Type B pancreatic cell (in vitro differentiated cells): ENCODE measurements around the gene CUEDC1. TPM values are rescaled to one million over a fixed set of nuclear protein-coding genes. Genes with fewer than 3 reads are reported as not detected.
A peak's percentile ranks its signal among the peaks of the same experiment; 100 is the strongest.

Experiments used
- DNase-seq: peaks from one replicate; pipeline ENCODE4 v3.0.0; 2021; ENCODE audit warnings: mixed read lengths; ENCODE audit not compliant: unreplicated experiment; ENCODE audit errors: extremely low spot score
- H3K27ac Mint-ChIP-seq: 2 replicates; pipeline ENCODE4 v1.8.0; 2021; ENCODE audit warnings: mild to moderate bottlenecking, mixed read lengths
- H3K27me3 Mint-ChIP-seq: 2 replicates; pipeline ENCODE4 v1.8.0; 2021; ENCODE audit warnings: mixed read lengths
- H3K36me3 Mint-ChIP-seq: 2 replicates; pipeline ENCODE4 v1.8.0; 2021; ENCODE audit warnings: mixed read lengths
- H3K4me1 Mint-ChIP-seq: one replicate; pipeline ENCODE4 v1.8.0; 2021; ENCODE audit warnings: mixed read lengths; ENCODE audit not compliant: unreplicated experiment
- H3K4me3 Mint-ChIP-seq: 2 replicates; pipeline ENCODE4 v1.8.0; 2021; ENCODE audit warnings: mild to moderate bottlenecking, mixed read lengths
- H3K9me3 Mint-ChIP-seq: 2 replicates; pipeline ENCODE4 v1.8.0; 2021; ENCODE audit warnings: mixed read lengths
- CTCF ChIP-seq: fragments of 200-600 bp; sonication (generic); conservative IDR thresholded peaks from 2 replicates; pipeline ENCODE4 v1.5.0; 2021; ENCODE audit warnings: antibody characterized with exemption, mild to moderate bottlenecking
- total RNA-seq: library from RNA; stranded (reverse); gene quantifications from 2 replicates; pipeline ENCODE4 v1.2.1, GENCODE V29; 2021; ENCODE audit warnings: low replicate concordance

The CUEDC1 gene
- total RNA-seq, 1 donor from 2014 or later, result 31.3 TPM

- Mint-ChIP-seq H3K9me3 (no peaks in the 10 kb centered on the region), H3K27me3 (no peaks in the 10 kb centered on the region), H3K36me3 (peaks cover 15% of the 10 kb centered on the region), H3K4me1 (peaks cover 22% of the 10 kb centered on the region), H3K27ac (no peak overlapping the region), H3K4me3 (no peak overlapping the region)
- no peak for TF ChIP-seq CTCF
- DNase-seq, result no peak
Measured at GRCh38 chr17:57887161-57887560, 68.1 kb downstream of the CUEDC1 start.

GRCh38 chr17:57886020-57886419 lies 69.2 kb downstream of the CUEDC1 start:
- TF ChIP-seq CTCF, result no peak
- no peak overlapping the region for H3K27ac Mint-ChIP-seq
- H3K4me1 Mint-ChIP-seq, result peaks cover 23% of the 10 kb centered on the region
- H3K4me3 Mint-ChIP-seq, result no peak overlapping the region
- H3K27me3 Mint-ChIP-seq, result no peaks in the 10 kb centered on the region
- H3K9me3 Mint-ChIP-seq, result no peaks in the 10 kb centered on the region
- no peak for DNase-seq
- peaks cover 15% of the 10 kb centered on the region for H3K36me3 Mint-ChIP-seq

- Mint-ChIP-seq H3K27me3 (no peaks in the 10 kb centered on the region), H3K27ac (no peak overlapping the region), H3K4me3 (no peak overlapping the region), H3K36me3 (peaks cover 15% of the 10 kb centered on the region), H3K9me3 (no peaks in the 10 kb centered on the region), H3K4me1 (peaks cover 28% of the 10 kb centered on the region)
- no peak for TF ChIP-seq CTCF
- no peak for DNase-seq
Measured at GRCh38 chr17:57885148-57885915, 69.9 kb downstream of the CUEDC1 start.

- peak overlapping the region; percentile 27 for H3K4me3 Mint-ChIP-seq
- peaks cover 23% of the 10 kb centered on the region for H3K36me3 Mint-ChIP-seq
- H3K9me3 Mint-ChIP-seq, result no peaks in the 10 kb centered on the region
- H3K27ac Mint-ChIP-seq, result peak overlapping the region; percentile 58
- no peak for DNase-seq
- no peaks in the 10 kb centered on the region for H3K27me3 Mint-ChIP-seq
- TF ChIP-seq CTCF, result no peak
- peaks cover 54% of the 10 kb centered on the region for H3K4me1 Mint-ChIP-seq
Measured at GRCh38 chr17:57881783-57882351, 73.3 kb downstream of the CUEDC1 start.

GRCh38 chr17:57881143-57881542 lies 74.1 kb downstream of the CUEDC1 start:
- DNase-seq, result no peak
- peaks cover 62% of the 10 kb centered on the region for H3K4me1 Mint-ChIP-seq
- H3K9me3 Mint-ChIP-seq, result no peaks in the 10 kb centered on the region
- no peak for TF ChIP-seq CTCF
- peak overlapping the region; percentile 58 for H3K27ac Mint-ChIP-seq
- no peaks in the 10 kb centered on the region for H3K27me3 Mint-ChIP-seq
- peaks cover 28% of the 10 kb centered on the region for H3K36me3 Mint-ChIP-seq
- H3K4me3 Mint-ChIP-seq, result peak overlapping the region; percentile 20
